Small intestine (tissue), 7 donors: ENCODE data around the gene SKI. TPM values are rescaled to one million over a fixed set of nuclear protein-coding genes. Genes with fewer than 3 reads are reported as not detected.

Source experiments
- DNase-seq, 2 donors: peaks; one replicate each; pipeline versions ENCODE4 v3.0.0 to v3.0.0-alpha.2; 2013
- FAIRE-seq: peaks from 2 replicates; lab custom pipeline; 2012; peaks lifted over from hg19 to GRCh38; lab: Jason Lieb, UNC
- H3K27ac ChIP-seq, 3 donors: one replicate each; pipeline ENCODE4 v1.5.1; 2013; ENCODE audit warnings: low read length in 2 of 3, mild to moderate bottlenecking in 2 of 3, control low read depth in 1 of 3, inconsistent platforms in 1 of 3, low read depth in 1 of 3, moderate library complexity in 1 of 3
- H3K27me3 ChIP-seq, 3 donors: one replicate each; pipeline ENCODE4 v1.6.1; 2013; ENCODE audit warnings: low read length in 3 of 3, inconsistent platforms in 1 of 3; ENCODE audit not compliant: control insufficient read depth in 3 of 3, insufficient read depth in 3 of 3
- H3K36me3 ChIP-seq, 3 donors: one replicate each; pipeline ENCODE4 v1.6.1; 2013; ENCODE audit warnings: low read length in 3 of 3, inconsistent platforms in 1 of 3, low read depth in 1 of 3, mild to moderate bottlenecking in 1 of 3, moderate library complexity in 1 of 3; ENCODE audit not compliant: control insufficient read depth in 3 of 3, insufficient read depth in 2 of 3
- H3K4me1 ChIP-seq, 3 donors: one replicate each; pipeline ENCODE4 v1.6.1; 2013; ENCODE audit warnings: low read length in 2 of 3, inconsistent platforms in 1 of 3, low read depth in 1 of 3, mild to moderate bottlenecking in 1 of 3, moderate library complexity in 1 of 3; ENCODE audit not compliant: control insufficient read depth in 3 of 3, insufficient read depth in 2 of 3
- H3K4me3 ChIP-seq, 3 donors: one replicate each; pipeline ENCODE4 v1.5.1; 2013; ENCODE audit warnings: low read length in 3 of 3, control low read depth in 1 of 3, inconsistent platforms in 1 of 3, low read depth in 1 of 3, mild to moderate bottlenecking in 1 of 3, moderate library complexity in 1 of 3
- H3K9me3 ChIP-seq, 2 donors: one replicate each; pipeline ENCODE4 v1.6.1; 2013; ENCODE audit warnings: low read depth in 1 of 2, low read length in 1 of 2; ENCODE audit not compliant: control insufficient read depth in 2 of 2, insufficient read depth in 1 of 2
- WGBS, 3 donors: extraction: QIAGEN DNeasy Blood & Tissue Kit; methylation state at CpG; one replicate each; pipeline ENCODE4 v1.1.7; 2013; 5-methylcytosine and 5-hydroxymethylcytosine counted together
- polyA plus RNA-seq, 4 donors: library from polyadenylated mRNA; stranded (reverse) in 3 of 4; unstranded in 1 of 4; fragments of 200-250 nt in 3 of 4; fragments of 120-200 nt in 1 of 4; gene quantifications; one replicate each; pipeline versions ENCODE4 v1.2.1 to v1.2.3, GENCODE V29; 2013
- donor health status: healthy with polysubstance abuse.
- donor health status: control.
- donor health status: control.
- donor health status: Bipolar disorder and iron deficiency.
- donor health status: healthy.

The SKI gene
- polyA plus RNA-seq, 4 donors: 4.2 to 45.1 (median 11.6) TPM

DNA sequence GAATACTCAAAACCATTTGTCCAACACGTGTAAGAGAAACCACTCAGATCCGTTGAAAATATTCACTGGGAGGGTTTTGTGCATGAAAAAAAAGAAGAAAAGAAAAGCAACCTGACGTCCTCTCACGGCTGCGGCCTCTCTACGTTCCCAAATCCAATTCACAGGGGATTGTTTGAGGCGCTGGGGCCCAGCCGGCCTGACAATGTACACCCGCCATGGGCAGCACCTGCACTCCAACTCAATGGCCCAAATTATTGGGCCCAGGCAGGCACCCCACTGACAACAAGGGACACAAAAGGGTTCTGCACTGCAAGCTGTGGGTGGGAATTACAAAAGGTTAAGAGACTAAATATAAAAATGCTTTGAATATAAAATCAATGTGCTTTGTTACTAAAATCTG is 121.7 kb downstream of the SKI start:
- no peak overlapping the region for H3K27ac ChIP-seq
- H3K36me3 ChIP-seq: no peaks in the 10 kb centered on the region
- H3K4me1 ChIP-seq: no peaks in the 10 kb centered on the region
- DNase-seq (no peak), FAIRE-seq (no peak)
- no peaks in the 10 kb centered on the region for H3K9me3 ChIP-seq
- H3K4me3 ChIP-seq: no peak overlapping the region
- 84 to 87% (median 84%) methylated on average over 9 of the region's 9 CpGs for WGBS, 3 donors
- no peaks in the 10 kb centered on the region for H3K27me3 ChIP-seq

DNA sequence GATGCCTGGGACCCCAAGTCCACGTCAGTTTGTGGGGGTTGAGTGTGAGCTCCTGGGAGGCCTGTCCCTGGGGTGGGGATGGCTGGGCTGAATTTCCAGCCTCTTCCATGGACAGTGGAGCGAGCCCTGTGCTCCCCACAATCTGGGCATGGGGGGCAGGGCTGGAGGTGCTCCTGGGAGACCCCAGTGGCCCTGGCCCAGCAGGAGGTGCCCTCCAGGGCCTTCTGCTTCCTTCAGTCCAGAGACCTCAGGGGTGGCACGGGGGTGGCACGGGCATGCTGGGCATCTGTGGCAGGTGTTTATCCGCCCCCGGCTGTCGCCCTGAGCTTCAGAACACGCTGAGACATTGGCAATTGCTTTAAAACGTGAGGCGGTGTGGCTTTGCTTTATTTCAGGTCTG is 122.4 kb downstream of the SKI start:
- FAIRE-seq (no peak), DNase-seq (no peak)
- Histone ChIP-seq H3K36me3 (no peaks in the 10 kb centered on the region), H3K27me3 (no peaks in the 10 kb centered on the region), H3K9me3 (no peaks in the 10 kb centered on the region), H3K27ac (no peak overlapping the region), H3K4me1 (no peaks in the 10 kb centered on the region), H3K4me3 (no peak overlapping the region)
- 77 to 84% (median 78%) methylated on average over 10 of the region's 10 CpGs for WGBS, 3 donors

DNA sequence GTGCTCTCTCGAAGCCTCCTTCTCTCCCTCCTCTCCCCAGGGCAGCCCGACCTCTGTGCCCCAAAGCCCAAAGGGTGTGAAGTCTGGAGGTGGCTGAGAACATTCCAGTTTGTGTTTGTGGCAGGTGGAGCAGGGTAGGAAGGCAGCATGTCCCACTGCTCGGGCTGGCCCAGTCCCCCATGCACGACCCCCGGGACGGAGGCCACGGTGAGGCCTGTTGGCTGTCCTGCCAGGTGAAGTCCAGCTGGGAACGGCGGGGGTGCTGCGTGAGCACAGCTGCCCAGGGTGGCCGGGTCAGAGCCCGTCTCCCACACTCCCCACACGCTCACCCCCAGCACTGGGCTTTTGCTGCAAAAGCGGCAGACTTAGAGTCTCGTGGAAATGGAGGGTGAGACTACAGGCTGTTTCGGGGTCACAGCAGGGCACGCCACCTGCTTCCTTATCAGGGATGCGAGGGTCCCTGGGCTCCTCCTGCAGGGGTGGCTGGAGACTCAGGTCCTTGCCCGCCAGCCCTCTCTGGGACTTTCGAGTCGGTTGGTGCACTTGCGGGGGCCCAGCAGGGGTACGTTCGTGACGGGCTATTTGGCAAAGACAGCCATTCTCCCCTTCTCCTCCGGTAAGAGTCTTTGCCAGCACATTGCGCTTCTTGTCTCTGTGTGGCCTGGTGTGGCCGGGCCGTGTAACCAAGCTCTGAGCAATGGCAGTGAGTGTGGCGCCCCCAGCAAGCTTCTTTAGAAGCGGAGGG is 123.0 kb downstream of the SKI start:
- H3K9me3 ChIP-seq: no peaks in the 10 kb centered on the region
- no peaks in the 10 kb centered on the region for H3K27me3 ChIP-seq
- H3K27ac ChIP-seq: no peak overlapping the region
- H3K36me3 ChIP-seq: no peaks in the 10 kb centered on the region
- no peak overlapping the region for H3K4me3 ChIP-seq
- FAIRE-seq (no peak), DNase-seq (no peak)
- H3K4me1 ChIP-seq: no peaks in the 10 kb centered on the region
- 77 to 88% (median 81%) methylated on average over 24 to 31 of the region's 31 CpGs for WGBS, 3 donors

DNA sequence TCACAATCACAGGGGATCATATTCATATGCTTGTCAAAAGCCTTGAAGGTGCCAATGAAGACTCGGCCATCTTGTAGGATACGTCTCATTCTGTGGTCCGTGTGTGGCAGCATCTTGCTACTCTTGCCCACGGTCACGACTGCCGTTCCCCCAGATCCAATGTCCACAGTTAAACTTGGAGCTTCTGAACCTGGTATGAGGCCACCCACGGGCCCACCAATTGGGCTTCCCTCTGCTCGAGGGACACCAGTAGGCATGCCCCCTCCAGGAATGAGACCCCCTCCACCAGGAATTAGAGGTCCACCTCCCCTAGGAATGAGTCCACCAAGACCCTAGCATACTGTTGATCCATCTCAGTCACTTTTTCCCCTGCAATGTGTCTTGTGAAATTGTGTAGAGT is 123.6 kb downstream of the SKI start:
- 86 to 89% (median 87%) methylated on average over 8 of the region's 8 CpGs for WGBS, 3 donors

DNA sequence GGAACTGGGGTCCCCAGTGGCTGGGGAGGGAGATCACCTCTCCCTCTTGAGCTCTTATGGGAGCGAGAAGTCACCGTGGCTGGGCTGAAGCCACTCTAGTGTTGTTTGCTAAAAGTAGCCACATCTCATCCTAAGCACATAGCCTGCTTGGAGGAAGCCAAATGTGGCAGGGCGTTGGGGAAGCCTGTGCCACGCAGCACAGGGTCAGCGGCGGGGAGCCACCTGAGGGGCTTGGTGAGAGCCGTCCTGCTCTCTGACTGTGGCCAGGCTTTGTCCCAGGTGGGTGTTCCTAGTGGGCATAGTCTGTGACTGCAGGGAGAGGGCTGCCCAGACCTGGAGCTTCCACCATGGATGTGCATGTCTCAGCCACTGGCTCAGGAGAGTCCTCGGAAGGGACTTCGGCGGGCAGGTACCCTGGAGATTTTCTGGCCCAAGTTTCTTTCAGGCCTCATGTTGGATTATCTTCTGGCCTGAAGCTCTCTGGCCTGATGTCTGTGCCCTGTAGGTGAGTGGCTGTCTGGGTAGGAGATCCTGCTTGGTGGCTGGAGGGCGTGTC is 124.3 kb downstream of the SKI start:
- Histone ChIP-seq H3K4me1 (no peaks in the 10 kb centered on the region), H3K4me3 (no peak overlapping the region), H3K27ac (no peak overlapping the region), H3K9me3 (no peaks in the 10 kb centered on the region), H3K27me3 (no peaks in the 10 kb centered on the region), H3K36me3 (peaks cover 0 to 1% (median 0%) of the 10 kb centered on the region in 3 donors)
- 84 to 90% (median 85%) methylated on average over 11 of the region's 11 CpGs for WGBS, 3 donors
- FAIRE-seq (no peak), DNase-seq (no peak)

More for the DNA sequence above, 123.6 kb downstream of the SKI start:
- no peaks in the 10 kb centered on the region for H3K9me3 ChIP-seq
- H3K4me1 ChIP-seq: no peaks in the 10 kb centered on the region
- no peak for FAIRE-seq
- H3K36me3 ChIP-seq: no peaks in the 10 kb centered on the region
- H3K4me3 ChIP-seq: no peak overlapping the region
- H3K27me3 ChIP-seq: no peaks in the 10 kb centered on the region
- H3K27ac ChIP-seq: no peak overlapping the region
- no peak for DNase-seq

DNA sequence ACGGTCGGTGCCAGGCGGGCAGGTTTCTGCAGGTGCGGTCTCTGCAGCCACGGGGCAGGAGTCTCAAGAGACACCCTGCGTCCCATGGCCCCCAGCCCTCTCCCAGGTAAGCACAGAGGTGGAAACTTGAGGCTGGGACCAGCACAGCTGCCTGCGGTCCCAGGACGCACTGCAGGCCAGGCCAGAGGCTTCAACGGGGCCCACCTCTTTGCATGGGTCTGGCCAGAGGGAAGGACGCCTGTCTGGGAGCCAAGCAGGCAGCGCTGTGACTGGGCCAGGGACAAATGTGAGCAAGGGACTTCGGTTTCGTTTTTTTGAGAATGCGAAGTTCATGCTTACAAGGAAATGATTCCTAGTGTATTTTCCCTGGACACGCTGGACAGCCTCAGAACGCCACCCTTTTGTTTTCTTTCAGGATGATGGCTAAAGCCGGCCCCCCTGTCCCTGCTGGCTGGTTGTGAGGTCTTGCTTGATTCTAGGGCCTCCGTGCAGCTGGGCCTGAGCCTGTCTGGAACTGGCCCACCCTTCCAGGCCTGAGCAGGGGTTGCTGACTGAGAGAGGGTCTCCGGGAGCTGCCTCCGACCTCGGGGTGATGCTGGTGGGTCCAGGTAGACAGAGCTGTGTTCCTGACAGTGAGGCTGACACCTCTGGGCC is 124.9 kb downstream of the SKI start:
- no peaks in the 10 kb centered on the region for H3K4me1 ChIP-seq
- H3K27ac ChIP-seq: peak overlapping the region in 1 of 3 donors; percentile 36
- H3K4me3 ChIP-seq: no peak overlapping the region
- FAIRE-seq (no peak), DNase-seq (peak in 1 of 2 donors; percentile 6)
- 45 to 70% (median 53%) methylated on average over 21 of the region's 21 CpGs for WGBS, 3 donors
- no peaks in the 10 kb centered on the region for H3K27me3 ChIP-seq
- H3K9me3 ChIP-seq: no peaks in the 10 kb centered on the region
- peaks cover 0 to 7% (median 0%) of the 10 kb centered on the region in 3 donors for H3K36me3 ChIP-seq

DNA sequence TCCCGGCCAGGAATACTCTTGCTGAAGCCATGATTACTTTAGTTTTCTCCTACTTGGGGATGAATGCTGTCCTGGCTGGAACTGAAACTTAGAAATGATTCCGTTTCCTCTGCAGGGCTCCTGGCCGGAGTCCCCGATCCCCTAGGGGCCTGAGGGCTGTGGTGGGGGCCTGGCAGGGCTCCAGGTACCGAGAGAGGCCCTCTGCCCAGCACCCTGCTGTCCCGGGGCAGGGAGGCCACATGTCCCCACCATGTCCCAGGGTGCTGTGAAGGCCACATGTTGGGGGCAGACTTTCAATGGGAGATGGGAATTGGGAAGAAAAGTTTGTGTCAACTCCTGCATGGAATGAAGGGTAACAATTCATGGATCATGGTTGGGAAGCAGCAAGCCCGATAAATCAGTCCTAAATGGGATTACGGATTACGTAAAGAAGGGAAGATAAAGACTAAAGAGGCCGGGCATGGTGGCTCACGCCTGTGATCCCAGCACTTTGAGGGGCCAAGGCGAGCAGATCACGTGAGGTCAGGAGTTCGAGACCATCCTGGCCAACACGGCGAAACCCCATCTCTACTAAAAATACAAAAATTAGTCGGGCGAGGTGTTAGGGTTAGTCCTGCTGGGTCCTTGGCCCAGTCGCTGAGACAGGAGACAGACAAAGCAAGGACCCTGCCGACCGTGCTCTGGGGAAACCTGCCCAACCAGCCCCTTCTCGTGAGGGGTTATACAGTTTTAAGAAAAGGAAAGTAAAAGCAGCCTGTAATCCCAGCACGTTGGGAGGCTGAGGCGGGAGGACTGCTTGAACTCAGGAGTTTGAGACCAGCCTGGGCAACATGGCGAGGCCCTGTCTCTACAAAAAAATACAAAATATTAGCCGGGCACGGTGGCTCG is 125.7 kb downstream of the SKI start:
- Histone ChIP-seq H3K4me3 (no peak overlapping the region), H3K9me3 (no peaks in the 10 kb centered on the region), H3K27me3 (no peaks in the 10 kb centered on the region), H3K27ac (peak overlapping the region in 1 of 3 donors; percentile 36), H3K4me1 (no peaks in the 10 kb centered on the region), H3K36me3 (peaks cover 0 to 10% (median 0%) of the 10 kb centered on the region in 3 donors)
- DNase-seq (no peak), FAIRE-seq (no peak)
- 78 to 82% (median 80%) methylated on average over 28 of the region's 28 CpGs for WGBS, 3 donors
